Umbilical cord (tissue), 2 donors: Measurements from ENCODE around the gene MRPL58. TPM values are rescaled to one million over a fixed set of nuclear protein-coding genes. Genes with fewer than 3 reads are reported as not detected.
"Not testable (repeated sequence)": the region's sequence is repeated elsewhere in the genome, so short reads cannot be mapped to it uniquely, and the experiment has no call there.

Experiments used
- DNase-seq: peaks from one replicate; pipeline ENCODE4 v3.0.0-alpha.2; 2015; ENCODE audit warnings: low spot score
- total RNA-seq: library from RNA; depleted of rRNA; stranded (reverse); fragments of >200 nt; gene quantifications from one replicate; pipeline ENCODE4 v1.2.3, GENCODE V29; 2014; ENCODE audit warnings: low replicate concordance; ENCODE audit not compliant: insufficient read depth

MRPL58 gene
- total RNA-seq = 24.6 TPM

- peak; percentile 90 for DNase-seq
Measured at GRCh38 chr17:75012346-75013091, at the start of gene MRPL58. Gene MRPL58, plus strand, starts transcription at chr17:75012670. Its CDS starts 17 bp downstream, at chr17:75012687.

DNA sequence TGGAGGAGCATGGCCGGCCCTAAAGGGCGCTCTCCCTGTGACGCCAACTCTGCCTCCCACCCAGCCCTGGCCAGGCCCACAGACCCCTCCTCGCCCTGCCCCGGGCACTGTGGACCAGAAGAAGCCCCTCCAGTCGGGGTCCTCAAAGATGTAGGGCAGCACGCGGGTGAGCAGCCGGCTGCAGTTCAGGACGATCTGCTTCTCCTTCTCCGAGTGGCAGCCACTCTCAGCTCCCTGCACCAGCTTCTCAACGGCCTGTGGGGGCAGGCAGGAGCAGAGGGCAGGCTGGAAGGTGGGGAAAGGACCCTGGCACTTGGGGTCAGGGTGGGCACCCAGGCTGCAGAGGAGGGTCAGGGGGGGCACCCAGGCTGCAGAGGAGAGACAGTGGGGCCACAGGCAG is 48.8 kb upstream of the MRPL58 start:
- DNase-seq = no peak

DNA sequence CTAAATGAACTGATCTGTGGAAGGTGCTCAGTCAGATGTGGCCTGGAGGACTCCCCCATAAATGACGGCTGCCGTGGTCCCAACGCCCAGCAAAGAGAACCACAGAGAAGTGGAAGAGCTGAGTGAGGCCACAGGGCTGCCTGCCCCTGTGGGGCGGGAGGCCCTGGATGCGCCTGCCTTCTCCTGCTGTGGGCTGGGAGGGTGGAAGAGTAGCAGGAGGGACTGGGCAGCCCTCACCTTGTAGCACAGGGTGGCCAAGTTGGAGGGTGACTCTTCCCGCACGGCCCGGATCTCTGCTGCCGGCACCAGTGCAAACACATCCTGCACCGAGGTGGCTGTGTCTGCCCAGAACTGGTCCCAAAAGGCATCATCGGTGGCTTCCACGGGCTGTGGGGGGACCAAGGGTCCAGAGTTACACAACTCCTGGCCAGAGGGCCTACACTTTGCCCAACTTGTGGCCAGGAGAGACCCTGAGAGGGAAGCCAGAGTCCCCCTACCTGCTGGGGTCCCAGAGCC is 48.2 kb upstream of the MRPL58 start:
- no peak for DNase-seq

DNA sequence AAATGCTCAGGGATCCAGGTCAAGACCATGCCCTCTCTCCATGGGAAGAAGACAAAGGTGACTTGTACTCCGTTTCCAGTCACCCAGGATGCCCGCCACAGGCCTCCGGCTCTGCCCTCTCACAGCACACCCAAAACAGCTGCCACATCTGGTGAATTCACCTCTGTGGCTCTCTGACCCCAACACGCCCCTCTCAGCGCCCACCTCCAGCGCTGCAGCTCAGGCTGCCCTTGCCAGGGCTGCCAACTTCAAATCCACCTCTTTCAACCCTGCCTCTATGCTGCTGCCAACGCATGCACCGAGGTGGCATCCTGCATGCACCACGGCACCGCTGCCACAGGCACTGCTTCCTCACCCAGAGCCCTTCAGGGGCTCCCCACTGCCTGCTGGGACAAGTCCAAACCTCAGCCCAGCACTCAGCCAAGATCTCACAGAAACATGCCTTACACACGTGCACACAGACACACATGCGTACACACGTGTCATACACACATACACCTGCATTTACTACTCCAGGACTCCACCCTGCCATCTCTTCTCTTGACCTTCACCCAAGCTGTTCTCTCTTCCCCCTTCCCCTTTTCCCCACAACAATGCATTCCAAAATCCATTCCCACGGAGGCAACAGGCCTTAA is 47.4 kb upstream of the MRPL58 start:
- no peak for DNase-seq

GRCh38 chr17:74968361-74968780 is 44.1 kb upstream of the MRPL58 start:
- no peak for DNase-seq

- not testable (repeated sequence) for DNase-seq
Measured at GRCh38 chr17:74969501-74969900, 43.0 kb upstream of the MRPL58 start.

DNA sequence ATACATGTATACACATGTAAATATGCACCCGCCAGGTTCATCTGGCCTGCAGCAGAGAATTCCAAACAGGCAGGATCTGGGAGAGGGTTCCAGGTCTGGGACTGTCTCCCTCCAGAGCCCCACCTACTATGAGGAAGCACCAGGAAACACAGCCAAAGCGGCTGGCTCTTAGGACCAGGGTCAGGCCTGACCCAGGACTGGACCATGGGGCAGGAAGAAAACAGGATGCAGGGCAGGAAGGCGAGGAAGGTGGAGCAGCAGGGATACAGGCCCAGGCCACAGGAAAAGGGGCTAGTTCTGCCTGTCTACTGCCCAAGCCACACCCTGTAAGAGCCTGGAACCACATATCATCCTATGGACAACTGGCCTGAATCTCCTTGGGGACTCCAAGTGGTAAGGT is 42.1 kb upstream of the MRPL58 start:
- DNase-seq = no peak

GRCh38 chr17:74971069-74971841 is 41.2 kb upstream of the MRPL58 start:
- no peak for DNase-seq

DNA sequence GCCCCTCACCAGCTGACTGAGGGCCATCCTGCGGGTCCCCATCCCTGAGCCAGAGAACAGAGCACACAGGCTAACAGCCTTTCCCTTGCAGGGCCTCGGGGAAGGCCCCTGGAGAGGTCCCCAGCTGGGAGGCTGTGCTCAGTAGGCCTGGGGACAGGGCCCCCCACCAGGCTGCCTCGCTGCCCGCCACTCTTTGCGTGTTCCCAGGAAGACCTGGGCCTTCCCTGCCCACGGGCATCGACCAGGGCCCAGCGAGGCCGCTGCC is 40.7 kb upstream of the MRPL58 start:
- no peak for DNase-seq

DNA sequence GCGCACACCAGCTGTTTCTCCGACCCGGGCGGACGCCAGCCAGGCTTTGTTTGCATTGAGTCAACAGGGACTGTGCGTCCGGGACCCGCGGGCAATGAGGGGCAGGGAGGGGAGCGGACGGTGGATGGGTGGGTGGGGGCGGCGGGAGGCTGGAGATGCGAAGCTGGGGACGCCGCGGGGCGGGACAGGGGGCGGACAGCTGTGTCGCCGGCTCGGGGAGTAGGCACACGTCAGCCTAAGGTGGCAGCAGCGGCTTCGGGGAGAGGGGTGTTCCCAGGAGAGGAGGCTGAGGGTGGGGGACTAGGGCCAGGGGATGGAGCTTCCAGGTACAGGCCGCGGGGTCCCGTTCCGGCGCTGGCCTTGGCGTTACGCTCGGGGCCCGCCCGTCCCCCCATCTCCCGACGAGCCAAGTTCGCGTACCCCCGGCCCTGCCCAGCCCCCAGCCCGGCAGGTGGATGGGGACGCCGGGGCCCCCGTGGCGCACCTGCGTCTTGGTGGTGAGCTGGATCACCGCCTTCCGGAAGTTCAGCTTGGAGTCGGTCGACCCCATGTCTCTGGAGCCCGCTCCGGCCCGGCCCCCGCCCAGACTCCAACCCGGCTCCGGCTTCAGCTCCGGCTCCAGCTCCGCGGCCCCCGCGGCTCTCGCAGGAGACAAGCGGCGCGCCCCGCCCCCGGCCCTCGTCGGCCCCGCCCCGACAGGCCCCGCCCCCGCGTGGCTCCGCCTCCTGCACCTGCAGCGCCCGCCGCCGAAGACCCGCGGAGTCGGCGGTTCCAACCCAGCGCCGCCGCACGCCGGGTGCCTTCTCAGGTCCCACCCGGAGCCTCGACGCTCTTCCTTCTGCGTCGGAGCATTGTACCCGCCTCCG is 40.1 kb upstream of the MRPL58 start, which contains the start of gene HID1:
HID1 (minus strand) TSS at position 653 of the 866 bp plus-strand sequence; CDS start at position 550, 103 bp downstream.
- no peak for DNase-seq

DNA sequence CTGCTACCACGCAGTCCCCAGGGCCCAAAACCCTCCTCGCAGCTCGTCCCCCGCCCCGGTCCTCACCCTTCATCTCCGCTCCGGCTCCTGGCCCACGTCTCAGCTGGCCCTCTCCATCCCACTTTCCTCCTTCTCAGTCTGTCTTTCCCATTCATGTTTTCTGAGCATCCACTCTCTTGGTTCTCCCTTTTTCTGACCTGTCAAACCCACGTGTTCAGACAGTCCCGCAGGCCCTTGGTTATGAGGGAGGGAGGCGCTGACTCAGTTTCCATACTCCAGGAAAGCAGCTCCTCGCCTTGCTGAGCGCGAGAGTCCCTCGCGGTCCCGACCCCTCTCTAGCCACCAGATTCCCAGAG is 39.5 kb upstream of the MRPL58 start:
- no peak for DNase-seq

GRCh38 chr17:74975943-74976342 is 36.5 kb upstream of the MRPL58 start:
- DNase-seq = no peak

DNA sequence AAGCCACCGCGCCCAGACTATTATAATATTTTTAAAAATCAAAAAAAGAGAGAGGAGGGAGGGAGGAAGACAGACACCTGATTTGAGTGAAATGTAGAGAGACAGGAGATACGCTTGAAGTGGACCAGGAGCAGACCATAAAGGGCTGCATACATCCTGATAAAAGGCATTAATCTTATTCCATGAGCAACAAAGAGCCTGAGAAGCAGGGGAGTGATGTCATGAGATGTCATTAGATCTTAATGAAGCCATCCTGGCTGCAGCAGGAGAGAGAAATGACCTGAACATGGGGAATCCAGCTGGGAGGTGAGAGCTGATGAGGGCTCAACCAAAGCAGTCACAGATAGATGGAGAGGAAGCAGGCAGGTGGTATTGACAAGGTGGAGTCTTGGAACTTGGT is 34.7 kb upstream of the MRPL58 start:
- DNase-seq = no peak

DNA sequence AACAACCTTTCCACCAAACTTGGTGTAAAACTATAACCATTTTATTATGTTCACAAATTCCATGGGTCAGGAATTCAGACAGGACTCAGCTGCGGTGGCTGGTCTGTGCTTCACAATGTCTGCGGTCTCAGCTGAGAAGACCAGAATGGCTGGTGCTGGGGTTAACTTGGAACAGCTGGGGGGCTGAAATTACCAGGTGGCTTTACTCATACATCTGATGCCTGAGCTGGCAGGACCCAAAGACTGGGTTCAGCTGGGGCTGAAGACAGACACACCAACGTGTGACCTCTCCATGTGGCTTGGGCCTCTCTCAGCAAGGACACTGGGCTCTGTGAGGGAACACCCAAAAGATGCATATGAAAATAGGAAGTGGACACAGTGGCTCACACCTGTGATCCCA is 34.2 kb upstream of the MRPL58 start:
- no peak for DNase-seq

DNA sequence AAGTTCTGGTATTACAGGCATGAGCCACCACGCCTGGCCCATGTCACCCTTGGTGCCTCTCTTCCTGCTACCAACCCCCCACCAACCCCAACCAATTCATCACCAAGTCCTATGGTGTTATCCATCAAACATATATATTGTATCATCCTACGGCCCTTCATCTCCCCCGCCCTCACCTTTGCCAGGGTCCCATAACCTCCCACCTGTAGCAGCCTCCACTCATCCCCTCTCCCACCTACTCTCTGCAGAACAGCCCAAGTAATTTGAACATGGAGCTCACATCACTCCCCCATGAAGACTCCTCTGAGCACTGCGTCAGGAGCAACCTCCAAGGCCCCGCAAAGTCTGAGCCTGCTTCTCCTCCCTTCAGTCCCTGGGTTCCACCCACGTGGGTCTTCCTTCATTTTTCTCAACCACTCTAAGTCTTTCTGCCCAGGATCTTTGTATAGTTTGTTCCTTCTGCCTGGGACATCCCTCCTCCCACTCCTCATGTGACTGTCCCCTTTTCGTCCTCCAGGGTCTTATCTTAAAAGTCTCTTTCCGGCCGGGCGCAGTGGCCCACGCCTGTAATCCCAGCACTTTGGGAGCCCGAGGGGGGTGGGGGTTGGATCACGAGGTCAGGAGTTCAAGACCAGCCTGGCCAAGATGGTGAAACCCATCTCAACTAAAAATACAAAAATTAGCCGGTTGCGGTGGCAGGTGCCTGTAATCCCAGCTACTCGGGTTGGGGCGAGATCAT is 32.9 kb upstream of the MRPL58 start:
- no peak for DNase-seq

GRCh38 chr17:74981318-74981978 is 31.0 kb upstream of the MRPL58 start:
- no peak for DNase-seq

DNA sequence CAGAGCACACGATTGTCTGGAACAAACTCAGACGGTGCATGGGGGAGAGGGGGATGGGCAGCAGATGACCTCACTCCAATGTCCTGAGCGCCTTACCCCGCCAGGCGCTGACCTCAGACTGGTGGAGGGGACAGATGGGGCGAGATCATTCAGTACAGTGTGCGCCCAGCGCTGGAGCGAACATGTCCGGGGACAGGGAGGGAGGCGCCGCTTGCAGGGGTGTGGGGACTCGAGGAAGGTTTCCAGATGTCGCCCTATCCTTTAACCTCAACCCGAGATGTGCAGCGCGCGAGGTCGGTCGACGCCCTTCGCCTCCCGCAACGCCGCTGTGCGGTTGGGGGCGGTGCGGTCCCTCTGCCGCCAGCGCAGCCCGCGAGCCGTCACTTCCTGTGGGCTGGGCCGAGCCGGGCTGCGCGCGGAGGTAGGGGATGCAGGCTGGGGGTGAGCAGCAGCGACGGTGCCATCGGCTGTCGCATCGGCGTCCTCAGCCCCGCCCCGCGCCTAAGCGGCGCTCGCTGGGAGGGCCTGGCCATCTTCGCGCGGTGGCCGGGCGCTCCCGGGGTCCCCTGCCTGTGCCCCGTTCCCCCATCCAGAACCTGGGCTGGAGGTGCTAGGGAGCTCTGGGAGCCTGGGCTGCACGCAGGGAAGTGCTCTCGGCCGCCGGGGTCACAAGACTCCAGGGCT is 30.3 kb upstream of the MRPL58 start:
- DNase-seq = peak; percentile 69

DNA sequence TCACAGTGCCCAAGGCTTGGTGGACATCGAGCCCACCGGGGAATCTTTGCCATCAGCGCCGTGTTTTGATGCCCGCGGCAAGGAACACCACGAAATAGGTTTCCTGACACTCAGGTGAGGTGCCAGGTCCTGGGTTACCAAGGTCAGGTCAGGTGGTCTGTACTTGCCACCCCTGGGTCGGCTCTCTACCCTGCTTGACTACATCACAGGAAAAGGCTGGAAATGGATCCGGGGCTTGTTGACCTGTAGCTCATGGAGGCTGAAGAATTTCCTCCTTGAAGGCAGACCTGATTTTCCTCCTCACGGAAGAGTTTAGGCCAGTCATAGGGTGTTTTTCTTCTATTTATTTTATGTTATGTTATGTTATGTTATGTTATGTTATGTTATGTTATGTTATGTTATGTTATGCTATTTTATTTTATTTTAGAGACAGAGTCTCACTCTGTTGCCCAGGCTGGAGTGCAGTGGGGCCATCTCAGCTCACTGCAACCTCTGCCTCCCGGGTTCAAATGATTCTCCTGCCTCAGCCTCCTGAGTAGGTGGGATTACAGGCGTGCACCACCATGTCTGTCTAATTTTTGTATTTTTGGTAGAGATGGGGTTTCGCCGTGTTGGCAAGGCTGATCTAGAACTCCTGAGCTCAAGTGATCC is 29.7 kb upstream of the MRPL58 start:
- not testable (repeated sequence) for DNase-seq

DNA sequence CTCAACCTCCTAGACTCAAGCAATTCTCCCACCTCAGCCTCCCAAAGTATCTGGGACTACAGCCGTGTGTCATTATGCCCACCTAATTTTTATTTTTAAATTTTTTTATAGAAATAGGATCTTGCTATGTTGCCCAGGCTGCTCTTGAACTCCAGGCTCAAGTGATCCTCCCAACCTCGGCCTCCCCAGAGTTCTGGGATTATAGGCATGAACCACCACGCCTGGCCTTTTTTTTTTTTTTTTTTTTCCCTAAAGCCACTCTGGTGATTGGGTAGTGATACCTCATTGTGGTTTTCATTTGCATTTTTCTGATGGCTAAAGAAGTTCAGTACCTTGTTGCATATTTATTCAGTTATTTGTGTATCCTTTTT is 26.3 kb upstream of the MRPL58 start:
- no peak for DNase-seq
